Neuronal stem cell (in vitro differentiated cells): Measurements from ENCODE around the gene STAT2.

Experiments
- DNase-seq: peaks from one replicate; pipeline ENCODE4 v3.0.0-alpha.2; 2013; ENCODE audit warnings: low spot score
- H2AFZ ChIP-seq: one replicate; pipeline ENCODE4 v1.6.1; 2013; ENCODE audit warnings: mild to moderate bottlenecking, low read length, inconsistent platforms
- H2AK5ac ChIP-seq: 2 replicates; pipeline ENCODE4 v1.6.1; 2013; ENCODE audit warnings: low read depth, mild to moderate bottlenecking, inconsistent platforms, low read length, moderate library complexity, mixed read lengths
- H2BK120ac ChIP-seq: 2 replicates; pipeline ENCODE4 v1.6.1; 2013; ENCODE audit warnings: low read depth, mild to moderate bottlenecking, inconsistent platforms, low read length, moderate library complexity, mixed read lengths
- H2BK12ac ChIP-seq: one replicate; pipeline ENCODE4 v1.6.1; 2013; ENCODE audit warnings: low read length, inconsistent platforms
- H2BK15ac ChIP-seq: 2 replicates; pipeline ENCODE4 v1.6.1; 2013; ENCODE audit warnings: mild to moderate bottlenecking, low read length, inconsistent platforms, mixed read lengths
- H2BK5ac ChIP-seq: one replicate; pipeline ENCODE4 v1.6.1; 2013; ENCODE audit warnings: inconsistent platforms, mild to moderate bottlenecking, low read length, moderate library complexity
- H3K14ac ChIP-seq: one replicate; pipeline ENCODE4 v1.6.1; 2013; ENCODE audit warnings: low read length, inconsistent platforms
- H3K18ac ChIP-seq: 2 replicates; pipeline ENCODE4 v1.6.1; 2013; ENCODE audit warnings: low read length, inconsistent platforms
- H3K23ac ChIP-seq: 2 replicates; pipeline ENCODE4 v1.6.1; 2013; ENCODE audit warnings: low read depth, mild to moderate bottlenecking, mixed read lengths, low read length, inconsistent platforms; ENCODE audit not compliant: poor library complexity
- H3K27ac ChIP-seq: replicated peaks from 3 replicates; pipeline ENCODE4 v1.5.1; 2013; ENCODE audit warnings: low read length, inconsistent platforms
- H3K27me3 ChIP-seq, 3 experiments: 2 replicates each; pipeline ENCODE4 v1.6.1; 2013; ENCODE audit warnings: low read length in 3 of 3, mild to moderate bottlenecking in 2 of 3, inconsistent platforms in 1 of 3, low read depth in 1 of 3, mixed read lengths in 1 of 3, moderate library complexity in 1 of 3; ENCODE audit not compliant: control insufficient read depth in 3 of 3, insufficient read depth in 3 of 3
- H3K36me3 ChIP-seq, 2 donors: replicated peaks in 1 of 2; 2 replicates each; pipeline ENCODE4 v1.6.1; 2013; ENCODE audit warnings: low read length in 2 of 2; ENCODE audit not compliant: control insufficient read depth in 2 of 2, insufficient read depth in 2 of 2
- H3K4ac ChIP-seq: 2 replicates; pipeline ENCODE4 v1.6.1; 2013; ENCODE audit warnings: inconsistent platforms, mild to moderate bottlenecking, low read length, moderate library complexity
- H3K4me1 ChIP-seq, 2 donors: 1 replicate in 1 of 2; 2 replicates in 1 of 2; pipeline ENCODE4 v1.6.1; 2013; ENCODE audit warnings: low read length in 2 of 2, low read depth in 1 of 2; ENCODE audit not compliant: control insufficient read depth in 2 of 2, insufficient read depth in 1 of 2
- H3K4me2 ChIP-seq: one replicate; pipeline ENCODE4 v1.6.1; 2013; ENCODE audit warnings: mild to moderate bottlenecking, low read length, inconsistent platforms; ENCODE audit not compliant: insufficient read depth, poor library complexity, severe bottlenecking
- H3K4me3 ChIP-seq, 2 donors: 2 replicates each; pipeline ENCODE4 v1.5.1; 2013; ENCODE audit warnings: low read length in 2 of 2, mild to moderate bottlenecking in 2 of 2, inconsistent platforms in 1 of 2, moderate library complexity in 1 of 2
- H3K79me1 ChIP-seq: one replicate; pipeline ENCODE4 v1.6.1; 2013; ENCODE audit warnings: low read depth, mild to moderate bottlenecking, inconsistent platforms, low read length, moderate library complexity
- H3K9ac ChIP-seq: one replicate; pipeline ENCODE4 v1.6.1; 2013; ENCODE audit warnings: mild to moderate bottlenecking, low read depth, low read length, inconsistent platforms; ENCODE audit not compliant: poor library complexity
- H3K9me3 ChIP-seq, 2 donors: replicated peaks in 1 of 2; 2 replicates each; pipeline versions ENCODE3 to v1.6.1; 2013; ENCODE audit warnings: low read length in 2 of 2, mild to moderate bottlenecking in 2 of 2, inconsistent platforms in 1 of 2, low read depth in 1 of 2, mixed read lengths in 1 of 2, moderate library complexity in 1 of 2; ENCODE audit not compliant: control insufficient read depth in 2 of 2, insufficient read depth in 1 of 2
- H4K8ac ChIP-seq: one replicate; pipeline ENCODE4 v1.6.1; 2013; ENCODE audit warnings: low read depth, mild to moderate bottlenecking, inconsistent platforms, low read length, moderate library complexity
- H4K91ac ChIP-seq: one replicate; pipeline ENCODE4 v1.6.1; 2013; ENCODE audit warnings: low read length, low read depth, mild to moderate bottlenecking, inconsistent platforms; ENCODE audit not compliant: poor library complexity
- WGBS, 2 donors: extraction: QIAGEN DNeasy Blood & Tissue Kit; methylation state at CpG; one replicate each; pipeline ENCODE4 v1.1.7; 2013; ENCODE audit warnings: missing lambda C conversion rate in 2 of 2, mixed read lengths in 1 of 2; ENCODE audit not compliant: insufficient read length in 2 of 2, insufficient replicate concordance in 1 of 2; ENCODE audit errors: extremely low coverage in 2 of 2; 5-methylcytosine and 5-hydroxymethylcytosine counted together

Gene STAT2

GRCh38 chr12:56300644-56301464 lies 59.1 kb downstream of the STAT2 start:
- H2AK5ac ChIP-seq, result peak overlapping the region; percentile 11
- no peak for DNase-seq
- no peak overlapping the region for H3K23ac ChIP-seq
- H2BK5ac ChIP-seq, result no peak overlapping the region
- no peak overlapping the region for H3K18ac ChIP-seq
- H4K8ac ChIP-seq, result no peak overlapping the region
- H3K14ac ChIP-seq, result no peak overlapping the region
- H3K4ac ChIP-seq, result no peak overlapping the region
- H3K27me3 ChIP-seq, result no peaks in the 10 kb centered on the region
- H3K36me3 ChIP-seq, result peaks cover 4 to 67% of the 10 kb centered on the region in 2 donors
- no CpG with 5 or more reads among the region's 21 CpGs for WGBS, 2 donors
- H2BK12ac ChIP-seq, result no peak overlapping the region
- peaks cover 6 to 10% of the 10 kb centered on the region in 2 donors for H3K4me1 ChIP-seq
- peak overlapping the region; percentile 54 for H3K4me2 ChIP-seq
- H2AFZ ChIP-seq, result peak overlapping the region; percentile 72
- H2BK15ac ChIP-seq, result no peak overlapping the region
- H3K79me1 ChIP-seq, result peaks cover 5% of the 10 kb centered on the region
- H2BK120ac ChIP-seq, result no peak overlapping the region
- no peak overlapping the region for H3K9ac ChIP-seq
- no peak overlapping the region for H4K91ac ChIP-seq
- no peaks in the 10 kb centered on the region for H3K9me3 ChIP-seq
- H3K27ac ChIP-seq, result peak overlapping the region; percentile 65
- H3K4me3 ChIP-seq, result peak overlapping the region; percentile 52 to 56

GRCh38 chr12:56299853-56300643 lies 59.9 kb downstream of the STAT2 start, which contains the start of gene CS:
Gene CS (minus strand): TSS chr12:56300330. CDS start chr12:56300201, 129 bp downstream.
- peak within 1 kb of the TSS; percentile 52 for H2AK5ac ChIP-seq
- peak within 1 kb of the TSS; percentile 95 for H3K9ac ChIP-seq
- peaks cover 6 to 10% of the 10 kb centered on the region in 2 donors for H3K4me1 ChIP-seq
- H3K79me1 ChIP-seq, result peaks cover 5% of the 10 kb centered on the region
- no peak within 1 kb of the TSS for H3K14ac ChIP-seq
- peak within 1 kb of the TSS; percentile 72 for H2AFZ ChIP-seq
- no peak within 1 kb of the TSS for H2BK5ac ChIP-seq
- H3K9me3 ChIP-seq, result no peaks in the 10 kb centered on the region
- H3K4me3 ChIP-seq, result peak within 1 kb of the TSS; percentile 56 to 98
- no peak within 1 kb of the TSS for H2BK15ac ChIP-seq
- no peaks in the 10 kb centered on the region for H3K27me3 ChIP-seq
- peak within 1 kb of the TSS; percentile 76 for H3K18ac ChIP-seq
- H3K27ac ChIP-seq, result peak within 1 kb of the TSS; percentile 73
- H3K36me3 ChIP-seq, result peaks cover 1 to 61% of the 10 kb centered on the region in 2 donors
- peak within 1 kb of the TSS; percentile 38 for H3K23ac ChIP-seq
- no CpG with 5 or more reads among the region's 63 CpGs for WGBS, 2 donors
- no peak within 1 kb of the TSS for H2BK12ac ChIP-seq
- peak within 1 kb of the TSS; percentile 50 for H4K91ac ChIP-seq
- peak within 1 kb of the TSS; percentile 40 for H2BK120ac ChIP-seq
- peak within 1 kb of the TSS; percentile 75 for H3K4me2 ChIP-seq
- H4K8ac ChIP-seq, result no peak within 1 kb of the TSS
- DNase-seq, result peak; percentile 96
- no peak within 1 kb of the TSS for H3K4ac ChIP-seq

DNA sequence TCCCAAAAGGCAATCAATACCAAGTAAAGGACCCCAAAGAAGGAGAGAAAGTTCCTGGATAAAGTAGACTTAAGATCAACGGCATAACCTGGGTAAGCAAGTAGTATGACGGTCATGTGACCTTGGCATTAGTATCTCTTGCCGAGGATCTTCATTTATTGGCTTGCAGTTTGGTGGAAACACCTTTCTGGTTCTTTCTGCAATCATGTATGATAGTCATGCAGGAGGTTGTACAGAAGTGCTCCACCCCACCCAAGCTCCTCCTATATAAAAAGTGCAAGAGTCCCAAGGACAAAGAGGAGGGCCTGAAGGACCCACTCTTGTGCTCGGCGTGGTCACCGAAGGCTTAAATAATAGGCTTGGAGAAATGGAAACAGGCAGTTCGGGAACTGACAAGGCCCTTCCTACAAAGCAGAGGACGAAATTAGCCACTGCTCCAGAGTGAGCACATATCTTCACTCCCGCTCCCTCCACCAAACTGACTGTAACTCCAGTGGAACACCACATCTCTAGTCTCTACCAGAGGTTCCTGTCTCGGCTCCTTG lies 60.5 kb downstream of the STAT2 start:
- Histone ChIP-seq H3K23ac (peak overlapping the region; percentile 38), H3K14ac (no peak overlapping the region), H3K4me1 (peaks cover 6 to 10% of the 10 kb centered on the region in 2 donors), H2AK5ac (peak overlapping the region; percentile 52), H2BK120ac (peak overlapping the region; percentile 40), H4K91ac (no peak overlapping the region), H2BK12ac (no peak overlapping the region), H2AFZ (peak overlapping the region; percentile 72), H3K9ac (peak overlapping the region; percentile 95), H3K27ac (no peak overlapping the region), H3K79me1 (peaks cover 5% of the 10 kb centered on the region), H3K4me2 (peak overlapping the region; percentile 75), H3K36me3 (peaks cover under 1 to 63% of the 10 kb centered on the region in 2 donors), H3K27me3 (no peaks in the 10 kb centered on the region), H3K9me3 (no peaks in the 10 kb centered on the region), H3K18ac (no peak overlapping the region), H2BK15ac (no peak overlapping the region), H2BK5ac (no peak overlapping the region), H4K8ac (no peak overlapping the region), H3K4me3 (peak overlapping the region; percentile 56 to 98), H3K4ac (no peak overlapping the region)
- DNase-seq, result no peak
- WGBS, 2 donors, result no CpG with 5 or more reads among the region's 10 CpGs
